RWPE2 (cell line): ENCODE results near the gene ASB8.
"Not testable (repeated sequence)": the region's sequence is repeated elsewhere in the genome, so short reads cannot be mapped to it uniquely, and the experiment has no call there.

ENCODE experiments used
- ATAC-seq: fragments of 200-7000 bp; cut with Tn5 transposase; 3 replicates; pipeline ENCODE4 v1.9.1; 2021; ENCODE audit warnings: low read depth
- DNase-seq: peaks from one replicate; pipeline ENCODE4 v3.0.0-alpha.2; 2020; ENCODE audit warnings: low spot score
- H3K27ac ChIP-seq: fragments of 450-650 bp; 2 replicates; pipeline ENCODE4 v1.5.1; 2017; ENCODE audit warnings: mild to moderate bottlenecking; ENCODE audit not compliant: poor library complexity, severe bottlenecking
- H3K27me3 ChIP-seq: fragments of 250-450 bp; sonication (Bioruptor Pico); 2 replicates; pipeline ENCODE4 v1.5.1; 2021; ENCODE audit warnings: mild to moderate bottlenecking, moderate library complexity; ENCODE audit not compliant: insufficient read depth, poor library complexity, severe bottlenecking
- H3K36me3 ChIP-seq: fragments of 250-450 bp; sonication (Bioruptor Pico); 2 replicates; pipeline ENCODE4 v1.5.1; 2020; ENCODE audit warnings: low read depth, mild to moderate bottlenecking, moderate library complexity
- H3K4me1 ChIP-seq: fragments of 250-450 bp; sonication (Bioruptor Pico); 2 replicates; pipeline ENCODE4 v1.5.1; 2021; ENCODE audit warnings: mild to moderate bottlenecking, moderate library complexity; ENCODE audit not compliant: insufficient read depth, poor library complexity, severe bottlenecking
- H3K4me3 ChIP-seq: fragments of 250-450 bp; sonication (Bioruptor Pico); 2 replicates; pipeline ENCODE4 v1.5.1; 2021; ENCODE audit warnings: mild to moderate bottlenecking, moderate library complexity; ENCODE audit not compliant: severe bottlenecking
- H3K9me3 ChIP-seq: fragments of 250-450 bp; sonication (Bioruptor Pico); 2 replicates; pipeline ENCODE4 v1.5.1; 2021; ENCODE audit warnings: mild to moderate bottlenecking, moderate library complexity; ENCODE audit not compliant: severe bottlenecking
- TF ChIP-seq, protein P1 (sequence below): fragments of 450-650 bp; IDR thresholded peaks from one replicate; pipeline ENCODE4 v1.5.1; 2017; ENCODE audit warnings: mild to moderate bottlenecking, moderate library complexity; ENCODE audit not compliant: poor library complexity, severe bottlenecking

ASB8 gene

GRCh38 chr12:48156652-48157017 is 680 bp downstream of the ASB8 start:
- Histone ChIP-seq H3K9me3 (no peaks in the 10 kb centered on the region), H3K4me1 (peaks cover 5% of the 10 kb centered on the region), H3K27ac (no peak overlapping the region), H3K36me3 (peaks cover 22% of the 10 kb centered on the region), H3K27me3 (no peaks in the 10 kb centered on the region), H3K4me3 (peak overlapping the region; percentile 71)
- ATAC-seq: no peak
- TF ChIP-seq, protein P1, sequence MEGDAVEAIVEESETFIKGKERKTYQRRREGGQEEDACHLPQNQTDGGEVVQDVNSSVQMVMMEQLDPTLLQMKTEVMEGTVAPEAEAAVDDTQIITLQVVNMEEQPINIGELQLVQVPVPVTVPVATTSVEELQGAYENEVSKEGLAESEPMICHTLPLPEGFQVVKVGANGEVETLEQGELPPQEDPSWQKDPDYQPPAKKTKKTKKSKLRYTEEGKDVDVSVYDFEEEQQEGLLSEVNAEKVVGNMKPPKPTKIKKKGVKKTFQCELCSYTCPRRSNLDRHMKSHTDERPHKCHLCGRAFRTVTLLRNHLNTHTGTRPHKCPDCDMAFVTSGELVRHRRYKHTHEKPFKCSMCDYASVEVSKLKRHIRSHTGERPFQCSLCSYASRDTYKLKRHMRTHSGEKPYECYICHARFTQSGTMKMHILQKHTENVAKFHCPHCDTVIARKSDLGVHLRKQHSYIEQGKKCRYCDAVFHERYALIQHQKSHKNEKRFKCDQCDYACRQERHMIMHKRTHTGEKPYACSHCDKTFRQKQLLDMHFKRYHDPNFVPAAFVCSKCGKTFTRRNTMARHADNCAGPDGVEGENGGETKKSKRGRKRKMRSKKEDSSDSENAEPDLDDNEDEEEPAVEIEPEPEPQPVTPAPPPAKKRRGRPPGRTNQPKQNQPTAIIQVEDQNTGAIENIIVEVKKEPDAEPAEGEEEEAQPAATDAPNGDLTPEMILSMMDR: no peak
- DNase-seq: no peak

- not testable (repeated sequence) for H3K9me3 ChIP-seq, H3K4me3 ChIP-seq, H3K4me1 ChIP-seq, H3K27me3 ChIP-seq, DNase-seq, H3K27ac ChIP-seq, ATAC-seq
- H3K36me3 ChIP-seq: peaks cover 30% of the 10 kb centered on the region
Observed at GRCh38 chr12:48155786-48156185, 1.5 kb downstream of the ASB8 start.

GRCh38 chr12:48151103-48151771 is 6.1 kb downstream of the ASB8 start:
- TF ChIP-seq, protein P1: no peak
- no peak for DNase-seq
- H3K4me3 ChIP-seq: no peak overlapping the region
- no peaks in the 10 kb centered on the region for H3K9me3 ChIP-seq
- no peak overlapping the region for H3K27ac ChIP-seq
- peaks cover 60% of the 10 kb centered on the region for H3K36me3 ChIP-seq
- no peaks in the 10 kb centered on the region for H3K4me1 ChIP-seq
- H3K27me3 ChIP-seq: no peaks in the 10 kb centered on the region
- 0 out of 3 replicates have a peak, but pooled peaks have one; percentile 29 for ATAC-seq

DNA sequence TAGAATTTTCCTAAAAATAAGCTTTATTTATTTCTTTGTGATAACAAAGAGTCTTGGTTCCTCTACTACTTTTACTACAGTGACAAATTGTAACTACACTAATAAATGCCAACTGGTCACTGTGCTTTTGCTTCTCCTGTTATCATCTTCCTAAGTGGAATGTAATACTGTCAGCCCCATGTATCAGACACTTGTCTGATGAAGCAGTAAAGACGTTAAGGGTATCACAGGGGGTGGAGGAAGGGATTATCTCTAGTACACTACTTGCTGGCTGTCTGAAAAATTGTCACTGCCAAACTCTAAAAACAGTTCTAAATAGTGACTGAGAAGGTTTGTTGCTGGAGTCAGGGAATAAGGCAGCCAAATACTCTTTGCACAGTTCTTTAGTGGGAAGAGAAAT is 11.3 kb downstream of the ASB8 start:
- Histone ChIP-seq H3K27ac (no peak overlapping the region), H3K4me1 (no peaks in the 10 kb centered on the region), H3K36me3 (peaks cover 75% of the 10 kb centered on the region), H3K27me3 (no peaks in the 10 kb centered on the region), H3K9me3 (no peaks in the 10 kb centered on the region), H3K4me3 (no peak overlapping the region)
- DNase-seq (no peak), ATAC-seq (no peak)
- TF ChIP-seq, protein P1: no peak

DNA sequence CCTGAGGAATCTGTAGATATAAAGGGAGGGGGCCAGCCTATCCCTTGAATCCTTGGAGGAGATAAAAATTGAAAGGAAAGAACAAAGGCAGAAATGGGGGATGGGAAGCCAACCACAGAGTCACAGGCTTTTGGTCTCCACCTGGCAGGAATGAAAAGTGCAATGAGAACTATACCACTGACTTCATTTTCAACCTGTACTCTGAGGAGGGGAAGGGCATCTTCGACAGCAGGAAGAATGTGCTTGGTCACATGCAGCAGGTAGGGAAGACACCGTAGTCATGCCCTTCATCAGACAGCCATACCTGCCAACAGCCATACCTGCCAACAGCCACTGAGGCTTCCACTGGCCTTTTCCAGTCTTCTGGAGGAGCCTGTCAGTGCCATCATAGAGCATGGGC is 13.4 kb downstream of the ASB8 start:
- Histone ChIP-seq H3K4me1 (no peaks in the 10 kb centered on the region), H3K36me3 (peaks cover 68% of the 10 kb centered on the region), H3K9me3 (no peaks in the 10 kb centered on the region), H3K4me3 (no peak overlapping the region), H3K27me3 (no peaks in the 10 kb centered on the region), H3K27ac (no peak overlapping the region)
- ATAC-seq (no peak), DNase-seq (no peak)
- TF ChIP-seq, protein P1: no peak
